Thoracic aorta (tissue), 2 donors: Measurements from ENCODE around the gene HK3. TPM values are rescaled to one million over a fixed set of nuclear protein-coding genes. Genes with fewer than 3 reads are reported as not detected.

Experiments used
- ATAC-seq: fragments of 150-250 bp; one replicate; pipeline ENCODE4 v1.8.0; 2017; ENCODE audit warnings: low read depth; ENCODE audit not compliant: insufficient number of reproducible peaks, low FRiP score
- DNase-seq: peaks from one replicate; pipeline ENCODE4 v3.0.0-alpha.2; 2020; ENCODE audit warnings: low spot score
- H3K27ac ChIP-seq, 2 donors: fragments of 200-600 bp; sonication (generic); 1 replicate in 1 of 2; 2 replicates in 1 of 2; pipeline ENCODE4 v1.5.1; 2016; ENCODE audit warnings: mild to moderate bottlenecking in 2 of 2, moderate library complexity in 2 of 2
- H3K27me3 ChIP-seq: fragments of 200-600 bp; sonication (generic); replicated peaks from 2 replicates; pipeline ENCODE4 v1.6.0; 2016; ENCODE audit warnings: mild to moderate bottlenecking; ENCODE audit not compliant: insufficient read depth
- H3K36me3 ChIP-seq: fragments of 200-600 bp; sonication (generic); one replicate; pipeline ENCODE4 v1.5.1; 2016
- H3K4me1 ChIP-seq, 2 donors: fragments of 200-600 bp; sonication (generic); 1 replicate in 1 of 2; 2 replicates in 1 of 2; pipeline versions ENCODE4 v1.5.1 to v1.6.0; 2016; ENCODE audit warnings: low read depth in 2 of 2, mild to moderate bottlenecking in 1 of 2; ENCODE audit not compliant: control insufficient read depth in 1 of 2
- H3K4me3 ChIP-seq: fragments of 200-600 bp; sonication (generic); 2 replicates; pipeline ENCODE4 v1.5.1; 2016; ENCODE audit warnings: mild to moderate bottlenecking
- H3K9me3 ChIP-seq: fragments of 200-600 bp; sonication (generic); 2 replicates; pipeline ENCODE4 v1.5.1; 2016
- CTCF ChIP-seq: fragments of 200-600 bp; sonication (generic); IDR thresholded peaks from one replicate; pipeline ENCODE4 v1.5.1; 2019; ENCODE audit warnings: antibody characterized with exemption
- total RNA-seq, 2 donors: library from RNA; depleted of rRNA; stranded (reverse); fragments of >200 nt; gene quantifications; one replicate each; pipeline versions ENCODE4 v1.1.0 to v1.2.3, GENCODE V29; 2016

The HK3 gene
- total RNA-seq, 2 donors from 2014 or later, result 9.0 to 26.1 TPM

- no peaks in the 10 kb centered on the region for H3K4me1 ChIP-seq
- DNase-seq, result no peak
- no peak for ATAC-seq
- no peaks in the 10 kb centered on the region for H3K9me3 ChIP-seq
- H3K36me3 ChIP-seq, result no peaks in the 10 kb centered on the region
- H3K27ac ChIP-seq, result no peak overlapping the region
- no peaks in the 10 kb centered on the region for H3K27me3 ChIP-seq
- TF ChIP-seq CTCF, result no peak
- H3K4me3 ChIP-seq, result no peak overlapping the region
Measured at GRCh38 chr5:176849611-176850227, 49.4 kb downstream of the HK3 start.

- Histone ChIP-seq H3K4me3 (no peak overlapping the region), H3K36me3 (no peaks in the 10 kb centered on the region), H3K27ac (no peak overlapping the region), H3K27me3 (no peaks in the 10 kb centered on the region), H3K4me1 (no peaks in the 10 kb centered on the region), H3K9me3 (no peaks in the 10 kb centered on the region)
- DNase-seq (no peak), ATAC-seq (no peak)
- TF ChIP-seq CTCF, result no peak
Measured at GRCh38 chr5:176848651-176849050, 50.5 kb downstream of the HK3 start.

- no peak for TF ChIP-seq CTCF
- no peaks in the 10 kb centered on the region for H3K27me3 ChIP-seq
- no peaks in the 10 kb centered on the region for H3K4me1 ChIP-seq
Measured at GRCh38 chr5:176847726-176848290, 51.3 kb downstream of the HK3 start.

GRCh38 chr5:176847148-176847547 is 52.0 kb downstream of the HK3 start:
- no peaks in the 10 kb centered on the region for H3K9me3 ChIP-seq
- DNase-seq (no peak), ATAC-seq (no peak)
- H3K4me3 ChIP-seq, result no peak overlapping the region
- H3K4me1 ChIP-seq, result no peaks in the 10 kb centered on the region
- H3K27ac ChIP-seq, result no peak overlapping the region
- H3K27me3 ChIP-seq, result no peaks in the 10 kb centered on the region
- TF ChIP-seq CTCF, result no peak
- H3K36me3 ChIP-seq, result no peaks in the 10 kb centered on the region

More at GRCh38 chr5:176847726-176848290, 51.3 kb downstream of the HK3 start:
- Histone ChIP-seq H3K36me3 (no peaks in the 10 kb centered on the region), H3K27ac (no peak overlapping the region), H3K9me3 (no peaks in the 10 kb centered on the region), H3K4me3 (no peak overlapping the region)
- ATAC-seq (no peak), DNase-seq (no peak)

- ATAC-seq, result no peak
- no peak for TF ChIP-seq CTCF
- no peaks in the 10 kb centered on the region for H3K27me3 ChIP-seq
- H3K36me3 ChIP-seq, result no peaks in the 10 kb centered on the region
- DNase-seq, result no peak
- no peak overlapping the region for H3K27ac ChIP-seq
- H3K9me3 ChIP-seq, result no peaks in the 10 kb centered on the region
- H3K4me1 ChIP-seq, result no peaks in the 10 kb centered on the region
- no peak overlapping the region for H3K4me3 ChIP-seq
Measured at GRCh38 chr5:176846335-176847140, 52.6 kb downstream of the HK3 start.
